Measurements from ENCODE around the gene NPR3. TPM values are rescaled to one million over a fixed set of nuclear protein-coding genes. Genes with fewer than 3 reads are reported as not detected.

Gene NPR3
- total and polyA plus RNA-seq, 7 donors, result 0.23 to 17.6 (median 5.0) TPM

GRCh38 chr5:32733590-32734340 lies 22.6 kb downstream of the NPR3 start:
- Histone ChIP-seq H3K4me1 (peaks cover 0 to 12% (median 1%) of the 10 kb centered on the region in 4 donors), H3K4me3 (no peak overlapping the region), H3K27me3 (no peaks in the 10 kb centered on the region), H3K9me3 (no peaks in the 10 kb centered on the region), H3K27ac (no peak overlapping the region), H3K36me3 (peaks cover 0 to 3% (median 1%) of the 10 kb centered on the region in 4 donors)
- WGBS, 2 donors, result 54 to 58% methylated on average over 5 of the region's 5 CpGs
- intact Hi-C loops (cut with DNase I), result no loop called here
- TF ChIP-seq CTCF (IDR thresholded peaks at IDR 0.05) (no peak), POLR2A (IDR thresholded peaks at IDR 0.05) (no peak), EP300 (IDR thresholded peaks at IDR 0.05) (no peak), POLR2AphosphoS5 (IDR thresholded peaks at IDR 0.05) (no peak)
- no peak for DNase-seq

GRCh38 chr5:32734827-32735378 lies 23.8 kb downstream of the NPR3 start:
- intact Hi-C loops (cut with DNase I), result no loop called here
- peaks cover 0 to 12% (median 1%) of the 10 kb centered on the region in 4 donors for H3K4me1 ChIP-seq

GRCh38 chr5:32735512-32735911 lies 24.4 kb downstream of the NPR3 start:
- 83 to 85% methylated on average over 5 of the region's 5 CpGs for WGBS, 2 donors

More at GRCh38 chr5:32734827-32735378, 23.8 kb downstream of the NPR3 start:
- H3K27ac ChIP-seq, result no peak overlapping the region
- no peak for TF ChIP-seq EP300 (IDR thresholded peaks at IDR 0.05)
- TF ChIP-seq CTCF (IDR thresholded peaks at IDR 0.05), result no peak
- TF ChIP-seq POLR2AphosphoS5 (IDR thresholded peaks at IDR 0.05), result no peak
- no peak for TF ChIP-seq POLR2A (IDR thresholded peaks at IDR 0.05)
- H3K27me3 ChIP-seq, result no peaks in the 10 kb centered on the region
- DNase-seq, result no peak
- no peak overlapping the region for H3K4me3 ChIP-seq
- no peaks in the 10 kb centered on the region for H3K9me3 ChIP-seq
- H3K36me3 ChIP-seq, result peaks cover 0 to 12% (median 3%) of the 10 kb centered on the region in 4 donors
- WGBS, 2 donors, result 48 to 73% methylated on average over 8 of the region's 8 CpGs

GRCh38 chr5:32736842-32737241 lies 25.7 kb downstream of the NPR3 start:
- TF ChIP-seq EP300 (IDR thresholded peaks at IDR 0.05) (no peak), CTCF (IDR thresholded peaks at IDR 0.05) (no peak), POLR2A (IDR thresholded peaks at IDR 0.05) (no peak), POLR2AphosphoS5 (IDR thresholded peaks at IDR 0.05) (no peak)
- Histone ChIP-seq H3K36me3 (peaks cover 0 to 24% (median 5%) of the 10 kb centered on the region in 4 donors), H3K27ac (no peak overlapping the region), H3K4me1 (peaks cover 0 to 12% (median 1%) of the 10 kb centered on the region in 4 donors), H3K27me3 (no peaks in the 10 kb centered on the region), H3K9me3 (no peaks in the 10 kb centered on the region), H3K4me3 (no peak overlapping the region)
- intact Hi-C loops (cut with DNase I), result no loop called here
- no peak for DNase-seq
- 56 to 63% methylated on average over 3 of the region's 3 CpGs for WGBS, 2 donors

More at GRCh38 chr5:32735512-32735911, 24.4 kb downstream of the NPR3 start:
- intact Hi-C loops (cut with DNase I), result no loop called here
- Histone ChIP-seq H3K36me3 (peaks cover 0 to 18% (median 5%) of the 10 kb centered on the region in 4 donors), H3K27ac (no peak overlapping the region), H3K4me1 (peaks cover 0 to 12% (median 1%) of the 10 kb centered on the region in 4 donors), H3K4me3 (no peak overlapping the region), H3K9me3 (no peaks in the 10 kb centered on the region), H3K27me3 (no peaks in the 10 kb centered on the region)
- no peak for DNase-seq
- TF ChIP-seq POLR2A (IDR thresholded peaks at IDR 0.05), result no peak
- no peak for TF ChIP-seq POLR2AphosphoS5 (IDR thresholded peaks at IDR 0.05)
- TF ChIP-seq CTCF (IDR thresholded peaks at IDR 0.05), result no peak
- no peak for TF ChIP-seq EP300 (IDR thresholded peaks at IDR 0.05)

All from sigmoid colon (tissue), 7 donors.